ENCODE data around the gene IP6K3.
A peak's percentile ranks its signal among the peaks of the same experiment; 100 is the strongest.

The IP6K3 gene

DNA sequence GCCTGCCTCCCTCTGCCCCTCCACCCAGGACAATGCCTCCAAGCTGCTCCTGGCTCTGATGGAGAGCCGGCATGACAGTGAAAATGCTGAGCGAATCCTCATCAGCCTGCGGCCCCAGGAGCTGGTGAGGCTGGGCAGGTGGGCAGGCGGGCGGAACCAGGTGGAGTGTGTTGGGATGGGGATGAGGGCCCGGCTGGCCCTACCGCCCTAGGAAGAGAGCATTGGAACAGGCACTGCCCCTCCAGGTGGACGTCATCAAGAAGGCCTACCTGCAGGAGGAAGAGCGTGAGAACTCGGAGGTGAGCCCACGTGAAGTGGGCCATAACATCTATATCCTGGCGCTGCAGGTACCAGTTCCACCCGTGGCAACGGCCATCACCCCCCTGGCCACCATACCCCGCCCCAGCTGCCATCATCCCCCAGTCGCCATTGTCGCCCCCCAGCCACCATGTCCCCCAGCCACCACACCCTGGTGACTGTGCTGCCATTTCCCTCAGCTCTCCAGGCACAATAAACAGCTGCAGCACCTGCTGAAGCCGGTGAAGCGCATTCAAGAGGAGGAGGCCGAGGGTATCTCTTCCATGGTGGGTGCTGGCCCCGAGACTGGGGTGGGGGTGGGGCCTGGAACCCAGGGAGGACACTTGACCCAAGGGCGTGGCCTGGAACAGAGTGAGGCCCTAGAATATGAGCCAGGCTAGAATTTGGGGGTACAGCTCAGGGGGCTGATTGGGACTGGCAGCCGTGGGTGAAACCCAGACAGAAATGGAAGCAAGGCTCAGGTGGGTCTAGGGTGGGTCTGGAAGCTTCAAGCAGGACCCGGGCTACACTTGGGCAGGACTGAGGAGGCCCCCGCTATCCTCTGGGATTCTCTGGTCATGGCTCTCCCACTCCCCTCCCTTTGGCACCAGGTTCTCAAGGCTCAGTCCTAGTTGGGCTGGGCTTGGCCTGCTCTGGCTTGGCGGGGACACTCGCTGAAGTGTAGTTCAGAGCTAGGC, 59.4 kb downstream of the IP6K3 start:
- DNase-seq, result no peak

DNA sequence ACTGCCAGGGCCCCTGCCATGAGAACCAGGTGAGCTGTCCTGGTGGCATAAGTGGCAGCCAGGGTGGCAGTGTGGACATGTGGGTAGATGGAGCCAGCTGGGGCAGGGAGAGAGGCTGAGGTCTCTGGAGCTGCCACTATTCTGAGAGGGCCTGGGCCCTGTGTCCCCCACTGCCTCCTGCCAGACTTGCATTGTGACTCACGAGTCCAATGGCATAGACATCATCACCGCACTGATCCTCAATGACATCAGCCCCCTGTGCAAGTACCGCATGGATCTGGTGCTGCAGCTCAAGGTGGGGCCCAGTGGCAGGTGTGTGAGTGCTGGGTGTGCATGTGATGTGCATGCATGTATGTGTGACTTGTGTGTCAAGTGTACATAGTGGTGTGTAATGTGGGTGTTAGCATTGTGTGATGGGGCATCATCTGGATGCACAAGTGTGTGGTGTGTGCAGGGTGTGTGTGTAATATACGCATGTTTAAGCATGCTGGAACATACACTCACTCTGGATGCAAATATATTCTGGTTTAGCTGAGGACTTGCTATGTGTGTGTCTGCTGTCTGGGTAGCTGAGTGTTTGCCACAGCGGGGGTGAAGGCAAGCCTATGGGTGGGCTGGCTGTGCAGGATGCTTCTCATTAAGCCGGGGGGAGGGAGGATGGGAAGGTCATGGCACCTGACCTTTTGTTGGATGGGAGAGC, 60.3 kb downstream of the IP6K3 start:
- no peak for DNase-seq

DNA sequence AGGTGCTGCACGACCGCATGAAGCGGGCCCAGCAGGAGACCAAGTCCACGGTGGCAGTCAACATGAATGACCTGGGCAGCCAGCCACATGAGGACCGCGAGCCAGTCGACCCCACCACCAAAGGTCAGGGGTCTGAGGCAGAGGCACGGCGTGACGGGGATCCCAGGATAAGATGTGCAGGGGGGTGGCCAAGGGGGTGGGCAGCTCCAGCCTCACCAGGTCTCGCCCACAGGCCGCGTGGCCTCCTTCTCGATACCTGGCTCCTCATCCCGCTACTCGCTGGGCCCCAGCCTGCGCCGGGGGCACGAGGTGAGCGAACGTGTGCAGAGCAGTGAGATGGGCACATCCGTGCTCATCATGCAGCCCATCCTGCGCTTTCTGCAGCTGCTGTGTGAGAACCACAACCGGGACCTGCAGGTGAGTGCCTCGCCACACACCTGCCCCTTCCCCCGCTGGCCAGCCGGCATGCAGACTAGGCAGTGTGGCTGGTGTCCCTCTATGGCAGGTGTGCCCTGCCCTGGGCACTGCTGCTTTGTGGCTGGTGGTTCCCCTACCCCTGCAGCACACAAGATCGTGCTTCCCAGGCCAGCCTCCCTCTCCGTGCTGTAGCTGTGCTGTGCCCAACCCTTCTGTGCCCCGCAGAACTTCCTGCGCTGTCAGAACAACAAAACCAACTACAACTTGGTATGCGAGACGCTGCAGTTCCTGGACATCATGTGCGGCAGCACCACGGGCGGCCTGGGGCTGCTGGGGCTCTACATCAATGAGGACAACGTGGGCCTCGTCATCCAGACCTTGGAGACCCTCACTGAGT, 61.1 kb downstream of the IP6K3 start:
- no peak for DNase-seq

DNA sequence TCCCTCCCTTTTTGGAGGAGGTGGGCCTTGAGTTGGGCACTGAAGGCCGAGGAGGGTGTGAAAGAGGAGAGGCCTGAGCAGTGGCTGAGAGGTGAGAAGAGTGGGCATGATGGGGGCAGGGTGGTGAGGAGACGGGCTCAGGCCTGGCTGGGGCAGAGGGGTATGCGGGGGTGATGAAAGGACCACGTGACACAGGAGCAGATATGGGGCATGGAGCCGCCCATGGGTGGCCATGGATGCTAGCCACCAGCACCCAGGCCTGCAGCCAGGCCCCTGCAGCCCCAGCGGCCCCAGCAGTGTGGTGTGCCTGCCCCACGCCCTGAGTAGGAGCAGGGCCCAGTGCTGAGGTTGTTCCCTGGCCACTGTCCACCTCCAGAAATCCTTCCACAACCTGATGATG, 61.7 kb downstream of the IP6K3 start:
- no peak for DNase-seq

DNA sequence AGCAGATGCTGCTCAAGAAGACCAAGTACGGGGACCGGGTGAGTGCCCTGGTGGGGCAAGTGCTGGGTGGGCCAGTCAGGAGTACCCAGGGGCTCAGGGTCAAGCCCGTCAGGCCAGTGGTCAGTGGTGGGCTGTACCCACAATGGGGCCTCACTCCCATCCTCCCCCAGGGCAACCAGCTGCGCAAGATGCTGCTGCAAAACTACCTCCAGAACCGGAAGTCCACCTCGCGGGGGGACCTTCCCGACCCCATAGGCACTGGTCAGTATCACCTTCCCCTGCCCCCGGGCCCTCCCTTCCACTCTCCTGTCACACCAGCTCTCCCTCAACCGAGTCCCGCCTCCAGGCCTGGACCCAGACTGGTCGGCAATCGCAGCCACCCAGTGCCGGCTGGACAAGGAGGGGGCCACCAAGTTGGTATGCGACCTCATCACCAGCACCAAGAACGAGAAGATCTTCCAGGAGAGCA, 62.2 kb downstream of the IP6K3 start:
- DNase-seq, result no peak

DNA sequence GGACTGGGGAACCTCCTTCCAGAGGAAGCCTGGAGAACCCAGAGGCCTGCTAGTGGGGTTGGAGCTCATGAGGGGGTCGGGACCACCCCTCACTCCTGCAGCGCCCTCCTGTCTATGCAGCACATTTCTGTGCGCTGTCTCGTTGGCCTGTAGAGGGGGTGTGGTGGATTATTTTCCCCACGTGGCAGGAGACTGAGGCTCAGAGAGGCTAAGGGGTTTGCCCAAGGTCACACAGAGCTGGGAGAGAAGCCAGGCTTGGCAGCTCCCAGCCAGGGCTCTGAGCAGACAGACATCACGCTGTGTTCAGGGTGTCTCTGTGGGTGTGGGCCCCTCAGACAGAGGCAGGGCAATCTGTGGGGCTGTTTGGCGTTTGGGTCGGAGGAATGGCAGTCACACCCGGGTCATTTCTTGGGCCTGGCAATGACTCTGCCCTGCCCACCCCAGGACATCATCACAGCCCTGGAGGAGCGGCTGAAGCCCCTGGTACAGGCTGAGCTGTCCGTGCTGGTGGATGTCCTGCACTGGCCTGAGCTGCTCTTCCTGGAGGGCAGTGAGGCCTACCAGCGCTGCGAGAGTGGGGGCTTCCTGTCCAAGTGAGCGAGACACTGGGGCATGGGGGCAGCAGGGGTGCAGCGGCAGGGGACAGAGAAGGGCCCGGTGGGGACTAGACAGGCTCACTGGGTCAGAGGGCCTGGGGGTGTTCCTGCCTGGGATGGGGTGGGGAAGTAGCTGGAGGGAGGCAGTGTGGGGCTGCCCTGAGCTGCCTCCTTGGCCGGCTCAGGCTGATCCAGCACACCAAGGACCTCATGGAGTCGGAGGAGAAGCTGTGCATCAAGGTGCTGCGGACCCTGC, 62.9 kb downstream of the IP6K3 start:
- DNase-seq, result no peak

DNA sequence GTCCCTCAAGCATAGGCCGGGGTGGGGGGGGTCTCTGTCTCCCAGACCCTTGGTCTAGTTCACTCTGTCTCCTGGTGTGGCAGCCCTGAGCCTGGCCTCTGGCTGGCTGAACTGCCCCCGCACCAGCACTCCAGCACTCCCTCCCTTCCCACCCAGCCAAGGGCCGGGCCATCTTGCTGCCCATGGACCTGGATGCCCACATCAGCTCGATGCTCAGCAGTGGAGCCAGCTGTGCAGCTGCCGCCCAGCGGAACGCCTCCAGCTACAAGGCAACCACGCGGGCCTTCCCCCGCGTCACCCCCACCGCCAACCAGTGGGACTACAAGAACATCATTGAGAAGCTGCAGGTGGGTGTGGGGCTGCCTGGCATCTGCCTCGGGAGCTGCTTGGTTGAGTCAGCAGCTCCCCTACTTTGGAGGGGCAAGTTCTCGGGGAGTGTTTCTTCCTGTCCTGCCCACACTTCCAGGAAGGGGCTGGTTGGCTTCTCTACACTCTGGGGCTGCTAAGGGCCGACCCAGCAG, 63.6 kb downstream of the IP6K3 start:
- peak; percentile 48 to 87 for DNase-seq

DNA sequence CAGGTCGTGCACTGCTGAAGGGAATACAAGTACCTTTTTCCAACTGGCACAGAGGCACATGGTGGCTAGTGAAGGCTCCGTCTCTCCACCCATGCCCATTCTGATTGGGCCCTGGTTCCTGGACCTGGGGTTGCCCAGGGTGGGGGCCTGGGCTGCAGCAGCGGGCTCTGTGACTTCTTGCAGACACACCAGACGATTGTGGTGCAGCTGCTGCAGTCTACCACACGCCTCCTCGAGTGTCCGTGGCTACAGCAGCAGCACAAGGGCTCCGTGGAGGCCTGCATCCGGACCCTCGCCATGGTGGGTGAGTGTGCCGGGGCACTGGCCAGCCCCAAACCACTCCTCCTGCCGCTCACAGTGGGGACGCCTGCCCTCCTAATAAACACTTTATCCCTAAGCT, 64.4 kb downstream of the IP6K3 start:
- DNase-seq, result no peak

DNA sequence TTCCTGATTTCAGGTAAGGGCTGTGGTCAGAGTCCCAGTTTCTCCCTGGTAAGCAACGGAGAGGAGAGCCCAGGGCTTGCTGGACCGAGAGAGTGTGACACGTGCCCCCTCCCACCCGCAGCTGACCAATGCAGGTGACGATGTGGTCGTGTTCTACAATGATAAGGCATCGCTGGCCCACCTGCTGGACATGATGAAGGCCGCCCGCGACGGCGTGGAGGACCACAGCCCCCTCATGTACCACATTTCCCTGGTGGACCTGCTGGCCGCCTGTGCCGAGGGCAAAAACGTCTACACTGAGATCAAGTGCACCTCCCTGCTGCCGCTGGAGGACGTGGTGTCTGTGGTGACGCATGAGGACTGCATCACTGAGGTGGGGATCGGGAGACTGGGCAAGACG, 66.9 kb downstream of the IP6K3 start:
- DNase-seq, result no peak

DNA sequence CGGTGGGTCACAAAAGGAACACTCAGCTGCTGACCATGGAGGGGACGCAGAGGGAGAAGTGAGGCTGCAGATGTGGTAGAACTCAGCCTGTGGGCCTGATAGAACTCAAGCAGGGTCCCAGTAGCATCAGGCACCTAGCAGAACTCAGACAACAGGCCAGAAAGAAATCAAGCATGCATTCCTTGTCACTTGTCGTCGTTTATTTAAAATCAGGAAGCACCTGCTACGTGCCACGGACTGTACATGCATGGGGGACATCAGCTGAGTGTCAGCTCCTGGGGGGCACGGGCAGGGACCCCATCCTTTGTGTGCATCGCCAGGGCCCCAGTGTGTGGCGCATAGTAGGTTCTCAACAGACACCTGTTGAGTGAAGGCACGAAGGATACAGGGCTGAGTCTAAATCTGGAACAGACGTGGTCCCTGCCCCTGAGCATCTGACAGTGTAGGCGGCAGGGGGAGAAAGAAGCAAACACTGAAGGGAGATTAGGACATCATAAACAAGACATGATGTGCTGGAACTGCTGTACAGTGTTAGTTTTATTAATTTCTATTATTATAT, 67.7 kb downstream of the IP6K3 start:
- no peak for DNase-seq

DNA sequence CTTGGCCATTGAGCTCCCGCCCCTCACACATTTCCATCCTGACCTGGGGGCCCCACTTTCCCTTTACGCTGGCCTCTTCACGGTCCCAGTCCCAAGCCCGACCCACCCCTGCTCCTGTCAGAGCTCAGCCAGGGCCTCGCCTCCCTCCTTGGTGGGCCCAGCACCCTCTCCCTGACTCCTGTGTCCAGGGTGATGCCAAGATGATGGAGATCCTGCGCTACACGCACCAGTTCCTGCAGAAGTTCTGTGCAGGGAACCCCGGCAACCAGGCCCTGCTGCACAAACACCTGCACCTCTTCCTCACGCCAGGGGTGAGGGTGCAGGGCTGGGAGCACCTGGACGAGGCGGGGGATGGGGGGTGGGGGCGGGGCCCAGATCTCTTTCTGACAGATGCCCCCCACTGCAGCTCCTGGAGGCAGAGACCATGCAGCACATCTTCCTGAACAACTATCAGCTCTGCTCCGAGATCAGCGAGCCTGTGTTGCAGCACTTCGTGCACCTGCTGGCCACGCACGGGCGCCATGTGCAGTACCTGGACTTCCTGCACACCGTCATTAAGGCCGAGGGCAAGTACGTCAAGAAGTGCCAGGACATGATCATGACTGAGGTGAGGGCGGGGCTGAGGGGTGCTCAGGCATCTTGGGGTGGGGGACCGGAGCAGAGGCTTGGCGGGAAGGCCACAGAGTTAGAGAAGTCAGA, 68.3 kb downstream of the IP6K3 start:
- no peak for DNase-seq

DNA sequence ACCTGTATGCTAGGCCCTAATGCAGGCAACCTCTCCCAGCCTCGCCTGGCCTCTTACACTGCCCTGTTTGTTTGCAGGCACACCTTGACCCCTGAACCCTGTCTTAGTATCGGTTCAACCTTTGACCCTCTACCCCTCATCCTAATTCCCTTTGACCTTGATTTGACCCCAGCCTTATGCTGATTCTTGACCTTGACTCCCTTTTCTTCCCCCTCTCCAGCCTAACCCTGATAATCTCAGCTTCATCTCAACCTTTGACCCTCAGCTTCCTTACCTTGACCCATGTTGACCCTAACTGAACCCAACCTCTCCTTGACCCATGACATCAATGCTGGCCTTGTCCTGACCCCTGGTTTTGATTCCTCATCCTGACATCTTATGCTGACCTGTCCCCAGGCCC, 69.0 kb downstream of the IP6K3 start:
- DNase-seq, result no peak

DNA sequence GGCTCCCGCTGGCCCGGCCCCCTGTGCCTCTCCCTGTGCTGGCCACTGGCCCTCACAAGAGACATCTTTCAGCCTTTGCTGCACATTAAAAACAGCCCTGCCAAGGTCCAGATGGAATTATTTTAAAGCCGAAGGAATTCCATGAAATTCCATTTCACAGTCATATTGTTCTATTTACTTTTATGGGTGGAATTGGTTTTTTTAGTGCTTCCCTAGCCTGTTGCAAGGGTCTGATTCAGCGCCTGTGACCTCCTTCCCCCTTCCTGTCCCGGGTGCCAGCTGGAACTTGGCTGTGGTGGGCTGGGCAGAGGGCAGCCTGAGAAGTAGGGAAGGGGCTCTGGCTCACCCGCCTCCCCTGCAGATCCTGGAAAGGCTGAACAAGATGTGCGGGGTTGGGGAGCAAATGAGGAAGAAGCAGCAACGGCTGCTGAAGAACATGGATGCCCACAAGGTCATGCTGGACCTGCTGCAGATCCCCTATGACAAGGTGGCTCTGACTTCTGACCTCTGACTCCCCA, 69.5 kb downstream of the IP6K3 start:
- no peak for DNase-seq

DNA sequence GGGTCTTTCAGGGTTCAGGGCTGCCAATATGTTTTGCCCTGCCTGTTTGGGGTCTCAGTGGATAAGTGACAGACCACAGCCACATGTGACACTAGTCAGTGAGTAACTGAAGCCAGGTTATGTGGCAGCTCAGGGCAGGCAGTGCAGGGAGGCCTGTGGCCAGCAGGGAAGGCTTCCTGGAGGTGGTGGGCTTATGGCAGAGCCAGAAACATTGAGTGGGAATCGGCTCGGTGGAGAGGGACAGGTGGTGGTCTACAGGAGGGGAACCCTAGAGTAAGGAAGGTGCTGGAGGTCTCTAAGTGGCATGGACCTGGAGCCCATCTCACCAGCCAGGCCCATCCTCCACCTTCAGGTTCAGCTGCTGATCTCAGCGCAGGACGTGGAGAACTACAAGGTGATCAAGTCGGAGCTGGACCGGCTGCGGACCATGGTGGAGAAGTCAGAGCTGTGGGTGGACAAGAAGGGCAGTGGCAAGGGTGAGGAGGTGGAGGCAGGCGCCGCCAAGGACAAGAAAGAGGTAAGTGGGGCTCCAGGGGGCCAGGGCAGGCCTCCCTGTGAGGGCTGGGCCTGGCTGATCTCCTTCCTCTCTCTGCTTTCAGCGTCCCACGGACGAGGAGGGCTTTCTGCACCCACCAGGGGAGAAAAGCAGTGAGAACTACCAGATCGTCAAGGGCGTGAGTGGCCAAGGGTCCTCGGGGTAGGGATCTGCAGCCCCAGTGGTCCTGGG, 70.1 kb downstream of the IP6K3 start:
- DNase-seq, result no peak

DNA sequence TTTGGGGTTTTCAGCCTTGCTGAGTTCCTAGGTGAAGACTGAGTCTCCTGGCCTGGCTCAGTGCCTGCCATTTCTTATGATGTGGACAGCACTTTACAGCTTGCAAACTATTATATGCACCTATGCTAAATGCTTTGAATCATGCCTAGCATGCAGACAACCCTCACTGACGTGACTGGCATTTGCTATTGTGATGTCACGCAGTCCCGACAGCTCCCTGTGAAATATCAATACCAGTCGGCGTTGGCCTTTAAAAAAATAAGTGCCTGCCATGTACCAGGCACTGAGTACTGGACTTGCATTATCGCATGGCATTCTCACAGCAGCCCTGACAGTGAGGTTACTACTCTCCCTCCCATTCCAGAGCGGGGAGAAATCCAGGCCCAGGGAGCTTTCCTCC, 70.7 kb downstream of the IP6K3 start:
- DNase-seq, result no peak

DNA sequence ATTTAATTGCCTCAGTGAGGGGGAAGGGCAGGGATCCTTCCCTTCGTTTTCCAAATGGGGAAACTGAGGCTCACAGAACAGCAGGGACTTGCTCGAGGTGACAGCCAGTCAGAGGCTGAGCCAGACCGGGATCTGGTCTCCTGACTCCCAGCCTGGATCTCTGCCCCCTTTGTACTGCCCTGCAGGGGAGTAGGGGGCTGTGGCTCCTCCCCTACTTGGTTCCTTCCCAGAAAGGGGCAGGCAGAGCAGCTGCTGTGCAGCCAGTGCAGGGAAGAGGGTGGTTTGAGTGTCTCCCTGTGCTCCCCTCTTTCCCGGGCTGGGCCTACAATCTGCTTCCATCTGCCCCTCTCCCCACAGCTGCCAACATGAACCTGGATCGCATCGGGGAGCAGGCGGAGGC, 72.9 kb downstream of the IP6K3 start:
- no peak for DNase-seq

DNA sequence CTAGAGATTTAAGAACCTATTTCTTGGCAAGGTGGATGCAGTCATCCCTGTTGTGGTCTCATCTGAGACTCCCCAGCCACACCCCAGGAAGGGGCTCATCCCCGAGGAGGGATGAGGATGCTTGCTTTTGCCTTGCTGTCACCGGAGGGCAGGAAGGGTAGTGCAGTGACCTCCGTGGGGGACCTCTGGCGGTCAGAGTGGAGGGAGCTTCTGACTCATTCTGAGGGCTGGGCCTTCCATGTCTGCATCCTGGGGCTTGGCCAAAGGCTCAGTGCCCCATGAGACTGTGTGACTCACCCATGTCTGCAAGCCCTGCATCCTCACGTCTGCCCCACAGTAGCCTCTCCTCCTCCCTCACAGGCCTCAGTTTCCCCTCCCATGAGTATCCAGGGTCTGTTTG, 73.9 kb downstream of the IP6K3 start:
- DNase-seq, result no peak

DNA sequence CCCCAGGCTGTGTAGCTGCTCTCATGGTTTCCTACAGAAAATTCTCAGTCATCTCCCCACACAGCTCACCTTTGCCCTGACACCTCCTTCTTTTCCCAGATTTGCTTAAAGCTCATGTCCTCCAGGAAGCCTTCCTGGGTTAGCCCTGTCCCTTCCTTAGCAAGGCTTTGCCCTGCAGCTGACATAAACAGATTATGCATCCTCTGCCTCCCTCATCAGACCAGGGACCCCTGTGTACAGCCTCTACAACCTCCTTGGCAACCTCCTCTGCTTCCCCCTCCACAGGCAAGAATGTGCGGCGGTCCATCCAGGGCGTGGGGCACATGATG, 75.0 kb downstream of the IP6K3 start:
- DNase-seq, result no peak

All from stimulated activated CD4-positive, alpha-beta T cell treated with anti-CD3 and anti-CD28 coated beads, Interleukin-4, amount 100 ng/mL, for 4 hours (primary cell).